ENCODE measurements around the gene BARHL1. TPM values are rescaled to one million over a fixed set of nuclear protein-coding genes. Genes with fewer than 3 reads are reported as not detected.
A peak's percentile ranks its signal among the peaks of the same experiment; 100 is the strongest.

Gene BARHL1
- total and polyA plus RNA-seq, 2 experiments from 2014 or later = not detected

DNA sequence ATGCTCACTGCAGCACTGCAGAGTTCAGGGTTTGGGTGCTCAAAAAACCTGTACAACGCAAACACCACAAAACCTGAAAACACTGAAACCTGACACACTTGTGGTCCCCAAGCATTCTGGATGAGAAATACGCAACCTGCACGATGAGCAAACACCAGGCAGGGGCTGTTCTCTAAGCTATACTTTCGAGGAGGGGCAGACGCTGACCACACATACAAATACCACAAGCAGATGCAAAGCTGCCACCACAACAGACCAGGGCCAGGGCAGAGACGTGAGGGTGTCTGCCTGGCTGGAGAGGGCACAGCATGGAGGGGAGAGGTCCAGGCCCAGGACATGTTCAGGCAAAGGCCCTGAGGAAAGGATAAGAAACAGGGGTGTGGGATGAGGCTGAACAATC, 23.0 kb downstream of the BARHL1 start:
- no peaks in the 10 kb centered on the region for H3F3A ChIP-seq (replicated peaks; ENCODE audit: low read depth)
- Mint-ChIP-seq H3K4me1 (no peaks in the 10 kb centered on the region; the same call in 2 of the 3 replicates), H3K27ac (peak overlapping the region; percentile 35), H3K36me3 (ENCODE audit: low read depth) (peaks cover 39% of the 10 kb centered on the region), H3K27me3 (ENCODE audit: insufficient read depth, low read depth, poor library complexity) (peaks cover 8% of the 10 kb centered on the region), H3K9me3 (no peaks in the 10 kb centered on the region), H3K4me3 (no peak overlapping the region)
- no peak overlapping the region for H3K4me3 ChIP-seq
- ATAC-seq (peak; percentile 19; the same call in 1 of the 3 replicates), DNase-seq (ENCODE audit: low spot score) (no peak)
- no peaks in the 10 kb centered on the region for H3K9me2 ChIP-seq (ENCODE audit: insufficient read depth)
- no peak overlapping the region for H3K27ac ChIP-seq (ENCODE audit: low read depth)
- no peak overlapping the region for H3K4me2 ChIP-seq
- no peaks in the 10 kb centered on the region for H3K79me2 ChIP-seq (replicated peaks; ENCODE audit: insufficient read depth)
- peaks cover 6% of the 10 kb centered on the region for H4K20me1 ChIP-seq (replicated peaks; ENCODE audit: insufficient read depth)
- peaks cover 3% of the 10 kb centered on the region; the same call in 1 of the 2 replicates for H3K36me3 ChIP-seq (ENCODE audit: insufficient read depth)
- H2AFZ ChIP-seq = no peak overlapping the region
- no peaks in the 10 kb centered on the region for H3K4me1 ChIP-seq (ENCODE audit: insufficient read depth)
- H3K27me3 ChIP-seq (ENCODE audit: insufficient read depth) = no peaks in the 10 kb centered on the region
- TF ChIP-seq, protein P1, sequence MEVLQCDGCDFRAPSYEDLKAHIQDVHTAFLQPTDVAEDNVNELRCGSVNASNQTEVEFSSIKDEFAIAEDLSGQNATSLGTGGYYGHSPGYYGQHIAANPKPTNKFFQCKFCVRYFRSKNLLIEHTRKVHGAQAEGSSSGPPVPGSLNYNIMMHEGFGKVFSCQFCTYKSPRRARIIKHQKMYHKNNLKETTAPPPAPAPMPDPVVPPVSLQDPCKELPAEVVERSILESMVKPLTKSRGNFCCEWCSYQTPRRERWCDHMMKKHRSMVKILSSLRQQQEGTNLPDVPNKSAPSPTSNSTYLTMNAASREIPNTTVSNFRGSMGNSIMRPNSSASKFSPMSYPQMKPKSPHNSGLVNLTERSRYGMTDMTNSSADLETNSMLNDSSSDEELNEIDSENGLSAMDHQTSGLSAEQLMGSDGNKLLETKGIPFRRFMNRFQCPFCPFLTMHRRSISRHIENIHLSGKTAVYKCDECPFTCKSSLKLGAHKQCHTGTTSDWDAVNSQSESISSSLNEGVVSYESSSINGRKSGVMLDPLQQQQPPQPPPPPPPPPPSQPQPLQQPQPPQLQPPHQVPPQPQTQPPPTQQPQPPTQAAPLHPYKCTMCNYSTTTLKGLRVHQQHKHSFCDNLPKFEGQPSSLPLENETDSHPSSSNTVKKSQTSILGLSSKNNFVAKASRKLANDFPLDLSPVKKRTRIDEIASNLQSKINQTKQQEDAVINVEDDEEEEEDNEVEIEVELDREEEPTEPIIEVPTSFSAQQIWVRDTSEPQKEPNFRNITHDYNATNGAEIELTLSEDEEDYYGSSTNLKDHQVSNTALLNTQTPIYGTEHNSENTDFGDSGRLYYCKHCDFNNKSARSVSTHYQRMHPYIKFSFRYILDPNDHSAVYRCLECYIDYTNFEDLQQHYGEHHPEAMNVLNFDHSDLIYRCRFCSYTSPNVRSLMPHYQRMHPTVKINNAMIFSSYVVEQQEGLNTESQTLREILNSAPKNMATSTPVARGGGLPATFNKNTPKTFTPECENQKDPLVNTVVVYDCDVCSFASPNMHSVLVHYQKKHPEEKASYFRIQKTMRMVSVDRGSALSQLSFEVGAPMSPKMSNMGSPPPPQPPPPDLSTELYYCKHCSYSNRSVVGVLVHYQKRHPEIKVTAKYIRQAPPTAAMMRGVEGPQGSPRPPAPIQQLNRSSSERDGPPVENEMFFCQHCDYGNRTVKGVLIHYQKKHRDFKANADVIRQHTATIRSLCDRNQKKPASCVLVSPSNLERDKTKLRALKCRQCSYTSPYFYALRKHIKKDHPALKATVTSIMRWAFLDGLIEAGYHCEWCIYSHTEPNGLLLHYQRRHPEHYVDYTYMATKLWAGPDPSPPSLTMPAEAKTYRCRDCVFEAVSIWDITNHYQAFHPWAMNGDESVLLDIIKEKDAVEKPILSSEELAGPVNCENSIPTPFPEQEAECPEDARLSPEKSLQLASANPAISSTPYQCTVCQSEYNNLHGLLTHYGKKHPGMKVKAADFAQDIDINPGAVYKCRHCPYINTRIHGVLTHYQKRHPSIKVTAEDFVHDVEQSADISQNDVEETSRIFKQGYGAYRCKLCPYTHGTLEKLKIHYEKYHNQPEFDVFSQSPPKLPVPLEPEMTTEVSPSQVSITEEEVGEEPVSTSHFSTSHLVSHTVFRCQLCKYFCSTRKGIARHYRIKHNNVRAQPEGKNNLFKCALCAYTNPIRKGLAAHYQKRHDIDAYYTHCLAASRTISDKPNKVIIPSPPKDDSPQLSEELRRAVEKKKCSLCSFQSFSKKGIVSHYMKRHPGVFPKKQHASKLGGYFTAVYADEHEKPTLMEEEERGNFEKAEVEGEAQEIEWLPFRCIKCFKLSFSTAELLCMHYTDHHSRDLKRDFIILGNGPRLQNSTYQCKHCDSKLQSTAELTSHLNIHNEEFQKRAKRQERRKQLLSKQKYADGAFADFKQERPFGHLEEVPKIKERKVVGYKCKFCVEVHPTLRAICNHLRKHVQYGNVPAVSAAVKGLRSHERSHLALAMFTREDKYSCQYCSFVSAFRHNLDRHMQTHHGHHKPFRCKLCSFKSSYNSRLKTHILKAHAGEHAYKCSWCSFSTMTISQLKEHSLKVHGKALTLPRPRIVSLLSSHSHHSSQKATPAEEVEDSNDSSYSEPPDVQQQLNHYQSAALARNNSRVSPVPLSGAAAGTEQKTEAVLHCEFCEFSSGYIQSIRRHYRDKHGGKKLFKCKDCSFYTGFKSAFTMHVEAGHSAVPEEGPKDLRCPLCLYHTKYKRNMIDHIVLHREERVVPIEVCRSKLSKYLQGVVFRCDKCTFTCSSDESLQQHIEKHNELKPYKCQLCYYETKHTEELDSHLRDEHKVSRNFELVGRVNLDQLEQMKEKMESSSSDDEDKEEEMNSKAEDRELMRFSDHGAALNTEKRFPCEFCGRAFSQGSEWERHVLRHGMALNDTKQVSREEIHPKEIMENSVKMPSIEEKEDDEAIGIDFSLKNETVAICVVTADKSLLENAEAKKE (CRISPR knock-in tag; IDR thresholded peaks at IDR 0.05) = no peak
- no peak for TF ChIP-seq EZH2 (IDR thresholded peaks at IDR 0.05; ENCODE audit: low read depth, unreplicated experiment)
- no peak for TF ChIP-seq ZNF331 (CRISPR knock-in tag; IDR thresholded peaks at IDR 0.05; ENCODE audit: low read depth)
- TF ChIP-seq POLR2AphosphoS5 (IDR thresholded peaks at IDR 0.05; ENCODE audit: low read depth) = no peak
- no peak for TF ChIP-seq CREB1 (CRISPR knock-in tag; IDR thresholded peaks at IDR 0.05; ENCODE audit: low read depth)
- no peak for TF ChIP-seq JUNB (IDR thresholded peaks at IDR 0.05; ENCODE audit: unreplicated experiment)
- TF ChIP-seq, protein P2, sequence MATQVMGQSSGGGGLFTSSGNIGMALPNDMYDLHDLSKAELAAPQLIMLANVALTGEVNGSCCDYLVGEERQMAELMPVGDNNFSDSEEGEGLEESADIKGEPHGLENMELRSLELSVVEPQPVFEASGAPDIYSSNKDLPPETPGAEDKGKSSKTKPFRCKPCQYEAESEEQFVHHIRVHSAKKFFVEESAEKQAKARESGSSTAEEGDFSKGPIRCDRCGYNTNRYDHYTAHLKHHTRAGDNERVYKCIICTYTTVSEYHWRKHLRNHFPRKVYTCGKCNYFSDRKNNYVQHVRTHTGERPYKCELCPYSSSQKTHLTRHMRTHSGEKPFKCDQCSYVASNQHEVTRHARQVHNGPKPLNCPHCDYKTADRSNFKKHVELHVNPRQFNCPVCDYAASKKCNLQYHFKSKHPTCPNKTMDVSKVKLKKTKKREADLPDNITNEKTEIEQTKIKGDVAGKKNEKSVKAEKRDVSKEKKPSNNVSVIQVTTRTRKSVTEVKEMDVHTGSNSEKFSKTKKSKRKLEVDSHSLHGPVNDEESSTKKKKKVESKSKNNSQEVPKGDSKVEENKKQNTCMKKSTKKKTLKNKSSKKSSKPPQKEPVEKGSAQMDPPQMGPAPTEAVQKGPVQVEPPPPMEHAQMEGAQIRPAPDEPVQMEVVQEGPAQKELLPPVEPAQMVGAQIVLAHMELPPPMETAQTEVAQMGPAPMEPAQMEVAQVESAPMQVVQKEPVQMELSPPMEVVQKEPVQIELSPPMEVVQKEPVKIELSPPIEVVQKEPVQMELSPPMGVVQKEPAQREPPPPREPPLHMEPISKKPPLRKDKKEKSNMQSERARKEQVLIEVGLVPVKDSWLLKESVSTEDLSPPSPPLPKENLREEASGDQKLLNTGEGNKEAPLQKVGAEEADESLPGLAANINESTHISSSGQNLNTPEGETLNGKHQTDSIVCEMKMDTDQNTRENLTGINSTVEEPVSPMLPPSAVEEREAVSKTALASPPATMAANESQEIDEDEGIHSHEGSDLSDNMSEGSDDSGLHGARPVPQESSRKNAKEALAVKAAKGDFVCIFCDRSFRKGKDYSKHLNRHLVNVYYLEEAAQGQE (IDR thresholded peaks at IDR 0.05; ENCODE audit: unreplicated experiment) = no peak
- TF ChIP-seq STAT1 (IDR thresholded peaks at IDR 0.05; ENCODE audit: unreplicated experiment) = no peak
- no peak for TF ChIP-seq ZNF114 (CRISPR knock-in tag; IDR thresholded peaks at IDR 0.05)
- TF ChIP-seq, protein P3, sequence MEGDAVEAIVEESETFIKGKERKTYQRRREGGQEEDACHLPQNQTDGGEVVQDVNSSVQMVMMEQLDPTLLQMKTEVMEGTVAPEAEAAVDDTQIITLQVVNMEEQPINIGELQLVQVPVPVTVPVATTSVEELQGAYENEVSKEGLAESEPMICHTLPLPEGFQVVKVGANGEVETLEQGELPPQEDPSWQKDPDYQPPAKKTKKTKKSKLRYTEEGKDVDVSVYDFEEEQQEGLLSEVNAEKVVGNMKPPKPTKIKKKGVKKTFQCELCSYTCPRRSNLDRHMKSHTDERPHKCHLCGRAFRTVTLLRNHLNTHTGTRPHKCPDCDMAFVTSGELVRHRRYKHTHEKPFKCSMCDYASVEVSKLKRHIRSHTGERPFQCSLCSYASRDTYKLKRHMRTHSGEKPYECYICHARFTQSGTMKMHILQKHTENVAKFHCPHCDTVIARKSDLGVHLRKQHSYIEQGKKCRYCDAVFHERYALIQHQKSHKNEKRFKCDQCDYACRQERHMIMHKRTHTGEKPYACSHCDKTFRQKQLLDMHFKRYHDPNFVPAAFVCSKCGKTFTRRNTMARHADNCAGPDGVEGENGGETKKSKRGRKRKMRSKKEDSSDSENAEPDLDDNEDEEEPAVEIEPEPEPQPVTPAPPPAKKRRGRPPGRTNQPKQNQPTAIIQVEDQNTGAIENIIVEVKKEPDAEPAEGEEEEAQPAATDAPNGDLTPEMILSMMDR (conservative IDR thresholded peaks at IDR 0.05; ENCODE audit: low read depth in 2 of 2) = no peak
- TF ChIP-seq, protein P4, sequence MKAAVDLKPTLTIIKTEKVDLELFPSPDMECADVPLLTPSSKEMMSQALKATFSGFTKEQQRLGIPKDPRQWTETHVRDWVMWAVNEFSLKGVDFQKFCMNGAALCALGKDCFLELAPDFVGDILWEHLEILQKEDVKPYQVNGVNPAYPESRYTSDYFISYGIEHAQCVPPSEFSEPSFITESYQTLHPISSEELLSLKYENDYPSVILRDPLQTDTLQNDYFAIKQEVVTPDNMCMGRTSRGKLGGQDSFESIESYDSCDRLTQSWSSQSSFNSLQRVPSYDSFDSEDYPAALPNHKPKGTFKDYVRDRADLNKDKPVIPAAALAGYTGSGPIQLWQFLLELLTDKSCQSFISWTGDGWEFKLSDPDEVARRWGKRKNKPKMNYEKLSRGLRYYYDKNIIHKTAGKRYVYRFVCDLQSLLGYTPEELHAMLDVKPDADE (IDR thresholded peaks at IDR 0.05) = no peak
- TF ChIP-seq EZH2phosphoT487 (IDR thresholded peaks at IDR 0.05; ENCODE audit: unreplicated experiment) = no peak
- no peak for TF ChIP-seq NANOG (IDR thresholded peaks at IDR 0.05; ENCODE audit: borderline replicate concordance)
